A549 treated with AZD9567 at 1 μM for 4 hours (cell line): ENCODE results near the gene LGR4. TPM values are rescaled to one million over a fixed set of nuclear protein-coding genes. Genes with fewer than 3 reads are reported as not detected.

Experiments used
- total RNA-seq: library from RNA; stranded (reverse); fragments of 200-300 nt; extraction: Qiagen RNA extraction; gene quantifications from 5 replicates; pipeline ENCODE4 v1.2.3, GENCODE V29; 2022; ENCODE audit not compliant: insufficient read depth

Gene LGR4
- total RNA-seq = 25.3 to 35.0 TPM (median 31.7 TPM) in 5 replicates

GRCh38 chr11:27472398-27473016, at the start of gene LGR4:
Gene LGR4 (minus strand): TSS chr11:27472790. CDS start chr11:27472302, 488 bp downstream.

GRCh38 chr11:27506200-27507182, 33.9 kb upstream of the LGR4 start, which contains the start of gene LIN7C:
Gene LIN7C (minus strand): TSS chr11:27506769. CDS start chr11:27506752, 17 bp downstream.

DNA sequence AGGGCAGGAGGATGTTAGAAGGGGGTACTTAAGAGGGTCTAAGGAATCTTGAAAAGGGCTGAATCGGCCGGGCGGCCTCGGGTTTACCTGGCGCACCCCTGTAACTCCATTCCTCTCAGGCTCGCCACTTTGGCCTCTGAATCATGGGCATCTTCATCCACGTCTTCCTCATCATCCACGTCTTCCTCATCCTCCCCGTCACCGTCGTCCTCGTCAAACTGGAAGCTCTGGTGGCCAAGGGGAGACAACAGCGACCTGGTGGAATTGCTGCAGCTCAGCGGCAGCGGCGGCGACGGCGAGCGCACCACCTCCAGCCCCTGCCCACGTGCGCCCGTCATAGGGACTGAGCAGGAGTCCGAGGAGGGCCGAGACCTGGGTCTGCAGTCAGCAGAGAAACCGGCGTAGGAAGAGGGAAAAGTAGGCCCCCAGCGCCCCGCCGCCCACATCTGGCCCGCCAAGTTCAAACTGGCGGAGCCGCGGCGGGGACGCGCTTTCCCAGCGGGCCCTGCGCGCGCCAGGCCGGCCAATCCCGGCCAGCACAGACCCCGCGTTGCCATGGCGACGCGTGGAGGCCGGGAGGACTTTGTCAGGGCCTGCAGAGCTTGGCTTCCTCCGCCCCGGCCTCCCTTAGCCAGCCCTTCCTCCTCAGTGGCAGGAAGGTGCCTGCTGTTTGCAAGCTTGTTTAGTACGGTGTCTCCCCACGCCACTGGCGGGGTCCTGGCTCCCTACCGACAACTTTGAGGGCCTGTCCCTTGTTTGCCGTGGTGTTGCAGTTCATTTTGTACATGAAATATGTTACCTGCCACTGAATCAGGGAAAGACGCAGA, 109.6 kb downstream of the LGR4 start, which contains the start of gene CCDC34:
TSS of gene CCDC34 (minus strand) at position 467 of the 827 bp plus-strand sequence. CDS start at position 446, 21 bp downstream.

Other genes starting within 250 kb of the LGR4 start
- gene CCDC34, start 109.6 kb downstream of the LGR4 start, total RNA-seq = 23.5 to 36.7 TPM (median 24.0 TPM) in 5 replicates
- 5.7 to 10.8 TPM (median 7.1 TPM) in 5 replicates for gene LIN7C, start 34.0 kb upstream of the LGR4 start, total RNA-seq
- 6.1 to 10.0 TPM (median 6.9 TPM) in 5 replicates for gene BDNF, start 227.7 kb upstream of the LGR4 start, total RNA-seq